Eye (tissue), 1 donor: ENCODE measurements around the gene LRRC74A.
A peak's percentile ranks its signal among the peaks of the same experiment; 100 is the strongest.
"Not testable (repeated sequence)": the region's sequence is repeated elsewhere in the genome, so short reads cannot be mapped to it uniquely, and the experiment has no call there.

Experiments used
- DNase-seq: peaks from one replicate; pipeline ENCODE4 v3.0.0-alpha.2; 2015

Gene LRRC74A

GRCh38 chr14:76898006-76898405 is 71.8 kb downstream of the LRRC74A start:
- not testable (repeated sequence) for DNase-seq

- no peak for DNase-seq
Measured at GRCh38 chr14:76900682-76901081, 74.5 kb downstream of the LRRC74A start.

GRCh38 chr14:76901171-76902055 is 75.2 kb downstream of the LRRC74A start:
- DNase-seq = peak; percentile 38

- DNase-seq = no peak
Measured at GRCh38 chr14:76902591-76902990, 76.4 kb downstream of the LRRC74A start.

- peak; percentile 41 for DNase-seq
Measured at GRCh38 chr14:76904100-76904739, 78.0 kb downstream of the LRRC74A start.

- peak; percentile 87 for DNase-seq
Measured at GRCh38 chr14:76904740-76905569, 78.7 kb downstream of the LRRC74A start.

GRCh38 chr14:76908834-76909233 is 82.6 kb downstream of the LRRC74A start:
- DNase-seq = no peak

GRCh38 chr14:76909266-76909665 is 83.1 kb downstream of the LRRC74A start:
- no peak for DNase-seq

GRCh38 chr14:76910371-76910890 is 84.2 kb downstream of the LRRC74A start:
- DNase-seq = no peak

GRCh38 chr14:76911473-76911872 is 85.3 kb downstream of the LRRC74A start:
- DNase-seq = no peak

- not testable (repeated sequence) for DNase-seq
Measured at GRCh38 chr14:76914533-76915081, 88.4 kb downstream of the LRRC74A start.

- DNase-seq = no peak
Measured at GRCh38 chr14:76916040-76916715, 90.0 kb downstream of the LRRC74A start.

GRCh38 chr14:76917158-76917596 is 91.0 kb downstream of the LRRC74A start:
- peak; percentile 91 for DNase-seq

GRCh38 chr14:76917745-76918255 is 91.6 kb downstream of the LRRC74A start:
- DNase-seq = peak; percentile 44

GRCh38 chr14:76918256-76918781 is 92.1 kb downstream of the LRRC74A start:
- DNase-seq = peak; percentile 84

GRCh38 chr14:76918782-76919394 is 92.7 kb downstream of the LRRC74A start:
- DNase-seq = peak; percentile 95
